SHP77 (cell line): ENCODE results near the gene GNAQ.
"Not testable (repeated sequence)": the region's sequence is repeated elsewhere in the genome, so short reads cannot be mapped to it uniquely, and the experiment has no call there.

ENCODE experiments used
- DNase-seq, 2 experiments: peaks; one replicate each; lab custom pipeline; 2025; lab: John Stamatoyannopoulos, UW

Gene GNAQ

DNA sequence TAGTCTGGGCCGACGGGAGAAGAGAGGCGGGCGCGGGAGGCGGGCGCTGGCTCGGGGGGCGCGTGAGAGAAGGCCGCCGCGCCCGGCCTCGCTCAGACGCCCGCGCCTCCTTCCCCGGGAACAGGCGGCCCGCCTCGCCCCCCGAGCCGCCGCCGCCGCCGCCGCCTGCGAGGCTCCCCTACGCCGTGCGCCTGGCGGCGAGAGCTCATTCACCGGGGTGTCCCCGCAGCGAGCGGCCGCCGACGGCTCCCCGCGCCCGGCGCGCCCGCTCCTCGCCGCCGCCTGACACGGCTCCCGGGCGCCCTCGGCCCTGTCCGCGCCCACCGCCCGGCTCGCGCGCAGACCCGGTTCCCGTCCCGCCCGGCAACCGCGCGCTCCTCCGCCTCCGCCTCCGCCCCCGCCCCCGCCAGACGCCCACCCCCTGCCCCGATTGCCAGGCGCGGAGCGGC, at the start of gene GNAQ:
Gene GNAQ, minus strand, starts transcription at position 368 of the 449 bp plus-strand sequence. CDS start 576 bp downstream, outside the sequence.
- DNase-seq = no peak

DNA sequence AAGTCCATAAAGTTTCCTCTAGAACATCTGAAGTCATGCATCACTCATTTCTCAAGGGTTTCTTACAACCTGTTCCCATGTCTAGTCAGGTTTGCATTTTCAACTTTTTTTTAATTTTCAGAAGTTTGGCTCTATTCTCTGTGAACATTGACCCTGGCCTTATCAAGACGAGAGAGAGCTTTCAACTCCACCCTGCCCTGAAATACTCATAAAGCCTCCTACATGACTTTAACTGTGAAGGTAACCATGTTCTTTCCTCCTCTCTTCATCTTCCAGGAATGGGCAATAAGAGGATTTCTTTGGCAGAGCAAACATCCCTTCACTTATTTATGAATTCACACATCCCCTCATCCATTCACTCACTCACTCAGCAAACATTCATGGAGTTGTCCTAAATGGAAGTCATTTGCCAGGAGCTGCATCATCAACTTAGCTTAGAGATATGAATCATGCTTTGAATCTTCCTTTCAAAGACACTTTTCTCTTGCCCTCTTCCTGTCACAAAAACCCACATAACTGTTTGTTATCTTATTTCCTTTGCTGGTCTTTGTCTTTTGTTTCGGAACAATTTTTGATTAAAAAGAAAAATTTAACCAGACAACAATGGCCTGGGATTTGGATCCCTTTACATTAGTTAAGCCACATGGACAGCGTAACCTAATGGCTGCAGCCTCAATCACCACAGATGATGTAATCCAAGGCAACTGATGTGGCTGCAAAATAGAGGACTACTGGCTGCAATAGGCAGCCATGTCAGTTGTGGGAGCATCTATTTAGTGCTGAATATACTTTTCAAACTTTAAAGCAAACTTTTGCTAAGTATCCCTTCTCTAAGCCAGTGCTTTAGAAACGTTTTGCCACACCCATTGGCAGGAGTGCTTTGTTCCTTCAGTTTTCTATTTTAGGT, 43.0 kb upstream of the GNAQ start:
- DNase-seq = no peak

DNA sequence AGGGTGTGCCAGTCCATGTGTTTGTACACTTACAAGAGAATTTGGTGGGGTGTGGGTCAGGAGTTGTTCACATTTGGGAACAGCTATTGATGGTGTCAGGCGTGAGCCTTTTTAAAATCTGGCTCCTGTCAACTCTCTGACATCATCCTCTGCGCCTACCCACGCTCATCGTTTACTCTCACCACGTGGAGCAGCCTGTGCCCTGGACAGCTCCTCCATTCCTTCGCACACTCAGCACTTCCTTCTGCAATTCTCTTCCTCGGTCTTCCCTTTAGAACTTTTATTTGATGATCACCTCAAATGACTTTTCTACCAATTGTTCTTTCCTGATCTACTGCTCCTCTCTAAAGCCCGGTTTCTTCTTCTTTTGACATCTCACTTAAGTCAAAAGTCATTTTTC, 42.1 kb upstream of the GNAQ start:
- no peak for DNase-seq

DNA sequence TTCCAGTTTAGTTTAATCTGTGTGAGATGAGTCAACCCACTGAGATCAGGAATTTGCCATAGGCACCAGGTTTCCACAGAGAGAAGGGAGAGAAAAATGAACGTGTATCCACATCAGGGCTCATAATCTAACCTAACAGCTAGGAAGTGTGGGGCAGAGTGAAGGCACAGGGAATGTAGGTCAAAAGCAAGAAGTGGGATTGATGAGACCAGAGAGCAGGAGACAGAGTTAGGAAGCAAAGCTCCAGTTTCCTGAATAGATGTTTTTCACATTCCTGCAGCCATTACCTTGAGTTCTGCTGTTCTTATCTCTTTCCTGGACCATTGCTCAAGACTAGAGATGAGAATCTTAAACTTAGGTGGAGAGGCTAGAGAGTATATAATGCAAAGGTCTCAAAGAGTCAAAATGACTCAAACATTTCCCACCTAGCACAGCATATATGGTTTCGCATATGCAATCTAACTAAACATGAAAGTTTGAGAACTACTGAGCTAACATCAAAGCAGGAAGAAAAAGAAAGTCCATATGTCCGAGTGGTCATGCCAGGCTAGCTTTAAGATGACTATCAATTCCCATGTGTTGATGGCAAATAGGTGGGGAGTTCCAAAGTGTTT, 41.1 kb upstream of the GNAQ start:
- no peak for DNase-seq

DNA sequence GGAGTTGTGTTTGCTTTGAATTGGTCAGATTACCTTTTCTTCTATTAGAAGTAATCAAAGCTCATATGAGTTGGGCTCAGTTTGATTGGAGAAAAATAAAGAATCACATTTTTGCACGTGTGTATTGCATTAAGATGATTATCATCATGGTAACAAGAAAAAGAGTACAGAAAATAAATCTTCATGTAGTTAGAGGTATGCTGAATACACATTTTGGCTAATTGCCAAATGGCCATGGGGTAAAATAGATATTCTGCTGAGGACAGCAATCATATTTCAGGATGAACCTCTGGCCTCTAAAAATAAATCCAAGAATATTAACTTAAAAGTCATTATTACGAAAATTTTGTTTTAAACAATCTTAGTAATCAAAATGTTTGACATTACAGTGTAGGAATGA, 38.9 kb upstream of the GNAQ start:
- DNase-seq = no peak

DNA sequence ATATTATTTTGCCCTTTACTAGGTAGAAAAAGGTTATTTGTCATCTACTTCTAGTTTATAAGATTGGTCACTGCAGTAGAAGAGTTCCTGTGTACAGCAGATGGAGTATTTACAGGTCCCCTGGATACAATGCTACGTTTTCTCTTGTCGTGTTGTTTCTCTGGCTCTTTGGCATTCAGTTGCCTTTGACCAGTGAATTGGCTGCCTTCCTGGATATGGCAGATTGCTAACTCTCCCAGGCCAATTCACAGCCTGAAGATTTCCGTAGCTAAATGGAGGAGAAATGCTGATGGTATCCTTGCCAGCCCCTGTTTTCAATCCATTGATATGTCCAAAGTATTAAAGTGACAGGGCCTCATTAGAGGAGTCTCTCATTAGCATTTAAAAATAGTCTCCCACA, 32.5 kb upstream of the GNAQ start:
- DNase-seq = no peak

DNA sequence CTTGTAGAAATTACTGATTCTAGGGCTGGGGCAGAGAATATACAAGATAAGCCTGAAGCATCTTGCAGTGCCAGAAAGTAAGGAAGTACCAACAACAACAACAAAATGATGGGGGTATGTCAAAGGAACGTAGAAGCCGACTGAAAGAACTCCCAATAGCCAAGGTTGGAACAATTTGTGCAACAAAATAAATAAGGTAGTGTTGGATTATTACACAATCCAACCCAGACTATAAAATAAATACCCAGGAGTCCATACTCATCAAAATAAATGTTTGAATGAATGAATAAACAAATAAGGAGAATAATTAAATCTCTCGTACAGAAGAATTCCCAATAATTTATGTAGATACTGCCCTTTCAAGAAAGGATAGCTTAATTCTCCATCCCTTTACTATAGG, 31.1 kb upstream of the GNAQ start:
- DNase-seq = no peak

DNA sequence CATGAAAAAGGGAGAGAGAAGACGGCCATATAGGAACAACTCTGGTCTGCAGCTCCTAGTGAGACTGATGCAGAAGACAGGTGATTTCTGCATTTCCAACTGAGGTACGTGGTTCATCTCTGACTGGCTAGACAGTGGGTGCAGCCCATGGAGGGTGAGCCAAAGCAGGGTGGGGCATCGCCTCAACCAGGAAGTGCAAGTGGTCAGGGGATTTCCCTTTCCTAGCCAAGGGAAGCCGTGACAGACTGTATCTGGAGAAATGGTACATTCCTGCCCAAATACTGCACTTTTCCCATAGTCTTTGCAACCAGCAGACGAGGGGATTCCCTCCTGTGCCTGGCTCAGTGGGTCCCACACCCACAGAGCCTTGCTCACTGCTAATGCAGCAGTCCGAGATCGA, 22.6 kb upstream of the GNAQ start:
- not testable (repeated sequence) for DNase-seq

DNA sequence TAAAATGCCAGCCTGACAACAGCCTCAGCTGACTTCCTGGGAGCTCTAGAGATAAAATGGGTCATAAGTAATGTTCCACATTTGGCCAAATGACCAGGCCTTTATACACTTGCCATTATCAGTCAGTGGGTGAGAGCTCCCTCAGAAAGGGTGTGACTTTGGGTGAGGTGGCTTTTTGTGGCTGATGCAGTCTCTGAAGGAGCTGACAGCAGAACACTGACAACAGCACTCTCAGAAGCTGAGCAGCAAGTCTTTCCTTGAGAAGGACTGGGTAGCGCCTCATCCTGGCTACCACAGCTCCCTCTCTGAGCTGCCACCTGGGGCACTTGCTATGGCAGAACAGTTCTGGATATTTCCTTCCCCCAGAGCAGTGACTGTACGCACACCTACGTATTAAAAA, 22.0 kb upstream of the GNAQ start:
- DNase-seq = no peak

DNA sequence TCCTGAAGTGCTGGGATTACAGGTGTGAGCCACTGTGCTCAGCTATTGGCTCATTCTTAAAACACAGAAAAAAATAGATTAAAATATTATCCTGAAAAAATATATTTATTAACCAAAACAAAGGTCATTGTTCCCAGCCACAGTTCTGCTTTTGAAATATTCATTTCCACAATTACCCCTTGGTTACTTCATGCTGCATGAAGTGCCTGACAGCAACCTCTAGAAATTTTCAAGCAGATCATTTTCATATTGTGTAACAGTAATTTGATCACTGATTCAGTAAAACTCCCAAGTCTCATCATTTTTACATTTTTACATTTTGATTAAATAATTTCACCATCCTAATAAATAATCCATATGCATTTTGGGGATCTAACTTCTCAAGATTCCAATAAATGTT, 18.8 kb upstream of the GNAQ start:
- DNase-seq = no peak

DNA sequence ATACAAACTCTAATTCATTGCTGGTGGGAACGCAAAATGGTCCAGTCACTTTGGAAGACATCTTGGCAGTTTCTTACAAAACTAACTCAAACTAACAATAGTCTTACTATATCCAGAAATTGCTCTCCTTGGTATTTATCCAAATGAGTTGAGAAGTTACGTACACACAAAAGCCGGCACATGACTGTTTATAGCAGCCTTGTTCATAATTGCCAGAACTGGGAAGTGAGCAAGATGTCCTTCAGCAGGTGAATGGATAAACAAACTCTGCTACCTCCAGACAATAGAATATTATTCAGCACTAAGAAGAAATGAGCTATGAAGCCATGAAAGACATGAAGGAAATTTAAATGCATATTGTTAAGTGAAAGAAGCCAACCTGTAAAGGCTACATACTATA, 17.9 kb upstream of the GNAQ start:
- DNase-seq = no peak

DNA sequence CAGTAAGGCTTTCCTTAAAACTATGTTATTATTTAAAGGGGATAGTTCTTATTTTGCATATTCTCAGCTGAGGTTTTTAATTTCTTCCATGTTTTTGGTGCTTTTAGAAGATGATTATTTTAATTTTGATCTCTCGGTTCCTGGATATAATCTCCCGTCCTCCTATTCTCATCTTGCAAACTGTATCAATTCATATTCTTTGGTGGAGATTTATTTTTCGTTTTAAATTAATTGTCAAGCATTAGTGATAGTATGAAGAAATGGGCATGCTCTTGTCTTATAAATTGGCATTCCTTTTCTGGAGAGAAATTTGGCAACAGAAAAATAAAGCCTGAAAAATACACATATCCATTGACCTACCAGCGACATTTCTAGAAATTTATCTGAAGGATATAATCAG, 15.5 kb upstream of the GNAQ start:
- no peak for DNase-seq

DNA sequence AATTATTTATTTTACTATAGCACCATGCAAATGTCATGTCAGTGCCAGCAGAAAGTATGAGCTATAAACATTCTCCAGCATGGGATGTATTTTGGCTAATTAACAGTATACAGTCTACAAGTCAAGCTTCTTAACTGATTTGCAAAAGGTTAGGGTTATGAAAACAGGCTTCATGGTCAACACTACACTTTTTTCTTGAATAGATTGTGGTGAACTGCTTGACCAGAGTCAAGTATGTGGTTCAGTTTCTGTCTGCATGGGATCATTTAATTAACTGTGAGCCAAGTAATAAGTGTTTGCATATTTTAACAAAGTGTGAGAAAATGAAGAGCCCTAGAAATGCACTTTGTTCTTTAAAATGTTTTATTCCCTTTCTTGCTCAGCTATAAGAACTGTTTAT, 14.5 kb upstream of the GNAQ start:
- DNase-seq = no peak

DNA sequence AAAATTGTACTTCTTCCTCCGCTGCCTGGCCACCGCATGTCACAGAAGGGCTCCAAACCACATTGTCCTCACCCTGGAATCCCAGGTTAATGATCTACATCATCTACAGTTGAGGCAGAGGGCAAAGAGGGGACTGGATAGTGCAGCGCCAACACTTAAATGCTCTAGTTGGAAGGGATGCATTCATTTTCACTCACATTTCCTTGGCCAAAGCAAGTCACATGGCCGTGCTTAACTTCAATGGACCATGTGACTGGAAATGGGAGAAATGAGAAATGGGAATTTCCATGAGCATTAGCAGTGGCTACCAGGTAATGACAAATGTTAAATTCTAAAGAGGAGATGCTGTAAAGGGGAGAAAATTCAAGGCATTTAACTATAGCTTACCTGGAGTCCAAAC, 13.3 kb upstream of the GNAQ start:
- no peak for DNase-seq

DNA sequence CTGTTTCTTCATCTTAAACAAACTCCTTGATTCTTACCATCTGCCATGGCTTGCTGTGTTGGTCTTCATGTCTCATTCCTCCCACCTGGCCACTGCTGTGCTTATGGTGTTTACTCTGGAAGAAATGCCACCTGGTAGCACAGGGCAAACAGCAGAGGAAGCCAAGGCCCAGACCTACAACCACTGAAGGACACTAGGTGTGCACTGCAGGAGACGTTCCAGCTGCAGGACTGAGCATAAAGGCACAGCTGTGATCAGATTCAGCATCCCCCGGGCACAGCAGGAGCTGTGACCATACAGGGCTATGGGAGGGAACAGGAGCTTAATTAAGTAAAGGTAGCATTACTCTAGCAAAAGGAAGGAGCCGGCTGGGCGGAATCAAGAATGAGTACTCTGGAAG, 12.6 kb upstream of the GNAQ start:
- peak; percentile 47 to 64 for DNase-seq

DNA sequence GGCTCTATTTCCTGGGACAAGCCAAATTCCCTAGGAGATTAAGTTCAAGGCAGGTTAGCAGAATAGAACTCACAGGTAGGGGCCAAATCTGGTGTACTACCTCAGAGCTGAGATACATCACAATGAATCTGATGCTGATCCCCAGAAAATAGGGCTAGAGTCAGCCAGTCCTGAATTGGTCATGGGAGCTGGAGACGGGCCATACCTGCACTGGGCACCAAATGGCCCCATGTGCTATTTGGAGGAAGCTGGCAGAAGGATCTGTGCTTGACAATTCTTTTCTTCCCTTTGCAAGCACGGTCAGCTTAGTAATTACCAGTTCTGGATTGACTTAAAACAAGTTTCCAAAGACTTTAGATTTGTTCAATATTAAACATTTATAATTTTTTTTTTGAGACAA, 10.4 kb upstream of the GNAQ start:
- DNase-seq = no peak

DNA sequence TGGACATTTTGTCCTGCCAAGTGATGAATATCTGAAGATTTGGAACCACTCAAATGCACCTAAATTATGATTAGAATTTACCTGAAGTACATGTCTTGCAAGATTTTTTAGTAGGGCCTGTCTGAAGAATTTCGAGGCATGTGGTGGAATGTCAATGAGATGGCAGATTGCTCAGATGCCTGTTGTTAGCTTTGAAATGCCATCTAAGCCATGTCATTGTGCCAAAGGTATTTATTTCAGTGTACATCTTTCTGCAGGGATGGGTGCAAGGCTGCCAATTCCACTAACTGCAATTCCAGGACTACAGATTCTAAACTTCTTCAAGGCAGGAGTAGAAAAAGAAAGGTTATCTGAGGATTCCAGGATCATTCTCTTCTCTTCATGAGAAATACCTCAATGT, 9.1 kb upstream of the GNAQ start:
- no peak for DNase-seq

DNA sequence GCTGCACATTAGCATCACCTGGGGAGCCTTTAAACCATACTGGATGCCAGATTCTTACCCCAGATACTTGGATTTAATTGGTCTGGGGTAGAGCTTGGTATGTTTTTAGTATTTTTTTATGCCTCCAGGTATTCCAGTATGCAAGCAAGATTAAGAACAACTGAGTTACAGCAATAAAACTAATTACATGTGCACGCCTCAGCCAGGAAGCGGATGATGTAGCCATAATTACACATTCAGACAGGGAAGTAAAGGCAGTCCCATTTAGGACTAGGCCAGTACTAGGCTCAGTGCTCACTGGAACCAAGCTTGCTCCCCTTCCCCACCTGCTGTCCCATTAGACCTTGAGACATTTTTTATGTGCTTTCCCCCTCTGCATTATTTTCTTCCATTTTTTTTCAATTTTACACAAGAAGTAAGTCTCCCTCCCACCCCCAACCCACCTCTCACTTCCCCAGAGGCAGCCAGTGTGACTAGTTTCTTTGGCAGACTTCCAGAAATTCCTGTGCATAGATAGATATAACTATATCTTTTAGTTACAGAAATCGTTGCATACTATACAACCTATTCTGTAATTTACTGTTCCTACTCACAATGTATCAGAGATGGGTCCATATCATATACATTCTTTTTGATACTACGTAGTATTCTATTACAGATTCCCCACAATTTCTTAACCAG, 7.1 kb upstream of the GNAQ start:
- no peak for DNase-seq

DNA sequence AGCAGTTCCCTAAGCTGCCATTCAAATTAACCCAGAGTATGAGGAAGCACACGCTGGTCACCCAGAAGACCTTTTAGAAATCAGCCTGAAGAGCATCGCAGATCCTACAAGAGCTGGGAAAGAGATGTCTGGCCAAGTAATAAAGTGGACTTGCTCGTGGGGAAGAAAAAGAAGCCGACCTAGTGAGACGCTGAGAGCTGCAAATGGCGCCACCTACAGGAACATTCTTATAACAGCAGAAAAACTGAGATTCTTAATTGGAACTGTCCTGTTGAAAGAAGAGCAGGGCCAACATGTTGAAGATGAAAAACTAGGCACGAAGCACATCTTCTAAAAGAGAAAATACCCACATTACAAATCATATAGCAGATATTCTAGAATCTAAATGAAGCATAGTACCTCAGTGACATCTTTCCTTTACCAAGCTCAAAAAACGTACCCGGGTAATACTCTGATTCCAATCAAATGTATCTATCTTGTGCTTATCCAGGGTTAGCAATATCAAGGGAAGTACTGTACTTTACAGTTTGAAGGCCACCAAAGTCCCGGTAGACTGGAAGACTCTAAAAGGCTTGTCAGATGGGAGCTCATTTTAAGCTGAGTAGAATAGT, 3.9 kb upstream of the GNAQ start:
- peak; percentile 23 to 55 for DNase-seq

DNA sequence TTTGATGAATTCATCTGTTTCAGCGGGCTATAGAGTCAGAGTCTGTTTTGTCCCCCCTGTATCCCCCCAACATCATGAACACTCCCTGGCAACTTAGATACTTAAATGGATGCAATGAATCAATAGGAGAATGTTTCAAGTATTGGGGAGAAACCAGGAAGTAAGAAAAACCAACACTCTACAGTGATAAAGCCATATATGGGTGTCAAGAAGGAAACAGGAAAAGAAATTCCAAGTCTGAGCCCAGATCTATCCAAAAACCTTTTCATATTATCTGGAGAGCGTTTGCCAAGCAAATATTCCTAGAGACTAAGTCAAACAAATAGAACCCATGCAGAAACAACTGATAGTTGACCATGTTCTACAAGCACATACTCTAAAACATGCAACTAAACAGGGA, 2.3 kb upstream of the GNAQ start:
- no peak for DNase-seq

DNA sequence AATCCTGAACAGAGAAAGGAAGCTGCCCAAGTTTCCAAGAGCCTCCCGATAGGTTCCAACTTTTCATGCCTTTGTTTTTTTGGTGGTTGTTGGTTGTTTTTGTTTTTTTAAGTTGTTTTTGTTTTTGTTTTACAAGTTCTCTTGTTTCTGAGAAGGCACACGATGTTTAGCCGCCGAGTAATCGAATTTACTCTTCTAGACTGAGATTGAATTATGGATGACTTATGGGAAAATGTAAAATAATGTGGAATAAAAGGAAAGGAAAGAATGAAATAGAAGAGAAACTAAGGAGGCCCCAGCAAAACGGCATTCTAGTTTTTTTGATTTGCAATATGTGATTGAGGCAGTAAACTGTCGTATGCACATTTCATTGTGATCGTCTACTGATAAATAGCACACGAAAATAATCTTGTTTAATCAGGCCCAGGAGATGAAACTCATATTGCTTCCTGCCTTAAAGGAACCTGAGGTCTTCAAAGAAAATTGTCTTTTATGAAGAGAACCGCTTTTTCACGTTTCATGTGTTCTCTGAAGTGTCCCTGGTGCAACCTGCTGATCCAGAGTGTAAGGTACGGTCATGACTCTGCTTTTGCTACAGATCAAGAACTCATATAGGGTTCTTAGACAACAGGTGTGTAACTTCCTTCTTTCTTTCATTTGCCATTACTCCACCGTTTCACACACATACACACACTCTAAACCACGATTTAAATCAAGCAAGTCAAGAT, 1.3 kb upstream of the GNAQ start:
- DNase-seq = no peak
